Neutrophil (primary cell): ENCODE measurements around the gene ADGRG1.

Experiments used
- H3K27ac ChIP-seq: fragments of 200-600 bp; sonication (generic); 2 replicates; pipeline ENCODE4 v1.5.1; 2016; ENCODE audit warnings: mild to moderate bottlenecking, moderate library complexity
- H3K27me3 ChIP-seq: fragments of 200-600 bp; sonication (generic); 2 replicates; pipeline ENCODE4 v1.6.0; 2016; ENCODE audit warnings: mild to moderate bottlenecking
- H3K36me3 ChIP-seq: fragments of 200-600 bp; sonication (generic); 2 replicates; pipeline ENCODE4 v1.5.1; 2017
- H3K4me1 ChIP-seq, 2 experiments: fragments of 200-600 bp in 1 of 2; sonication (generic) in 1 of 2; 1 replicate in 1 of 2; 2 replicates in 1 of 2; pipeline versions ENCODE4 v1.5.1 to v1.6.1; 2013 to 2016; ENCODE audit warnings: low read depth in 1 of 2, low read length in 1 of 2, mild to moderate bottlenecking in 1 of 2, moderate library complexity in 1 of 2; ENCODE audit not compliant: control insufficient read depth in 1 of 2, insufficient read depth in 1 of 2
- H3K4me3 ChIP-seq, 2 experiments: fragments of 200-600 bp in 1 of 2; sonication (generic) in 1 of 2; 1 replicate in 1 of 2; 2 replicates in 1 of 2; pipeline ENCODE4 v1.5.1; 2013 to 2016; ENCODE audit warnings: low read depth in 1 of 2, low read length in 1 of 2, mild to moderate bottlenecking in 1 of 2, moderate library complexity in 1 of 2
- H3K9me3 ChIP-seq: fragments of 200-600 bp; sonication (generic); 2 replicates; pipeline ENCODE4 v1.5.1; 2016
- CTCF ChIP-seq: fragments of 200-600 bp; sonication (generic); IDR thresholded peaks from 2 replicates; pipeline ENCODE4 v1.5.1; 2016; ENCODE audit warnings: antibody characterized with exemption

Gene ADGRG1

DNA sequence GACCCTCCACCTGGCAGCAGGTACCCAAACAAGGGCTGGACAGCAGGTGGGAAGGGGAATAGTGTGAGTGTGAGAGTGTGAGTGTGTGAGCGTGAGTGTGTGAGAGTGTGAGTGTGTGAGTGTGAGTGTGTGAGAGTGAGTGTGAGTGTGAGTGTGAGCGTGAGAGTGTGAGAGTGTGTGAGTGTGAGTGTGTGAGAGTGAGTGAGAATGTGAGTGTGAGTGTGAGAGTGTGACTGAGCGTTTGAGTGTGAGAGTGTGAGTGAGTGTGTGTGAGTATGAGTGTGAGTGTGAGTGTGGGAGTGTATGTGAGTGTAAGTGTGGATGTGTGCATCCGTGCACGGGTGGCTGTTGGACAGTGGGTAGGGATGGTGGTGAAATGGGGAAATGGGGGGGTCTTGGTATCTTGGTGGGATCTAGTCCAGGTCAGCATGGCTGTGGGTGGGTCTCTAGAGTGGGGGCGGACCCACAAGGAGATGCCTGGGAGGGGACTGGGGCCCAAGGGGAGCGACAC is 408 bp downstream of the ADGRG1 start:
- Histone ChIP-seq H3K27ac (no peak overlapping the region), H3K4me3 (no peak overlapping the region), H3K36me3 (no peaks in the 10 kb centered on the region), H3K27me3 (peaks cover 90% of the 10 kb centered on the region), H3K9me3 (no peaks in the 10 kb centered on the region), H3K4me1 (no peaks in the 10 kb centered on the region)
- TF ChIP-seq CTCF: no peak

DNA sequence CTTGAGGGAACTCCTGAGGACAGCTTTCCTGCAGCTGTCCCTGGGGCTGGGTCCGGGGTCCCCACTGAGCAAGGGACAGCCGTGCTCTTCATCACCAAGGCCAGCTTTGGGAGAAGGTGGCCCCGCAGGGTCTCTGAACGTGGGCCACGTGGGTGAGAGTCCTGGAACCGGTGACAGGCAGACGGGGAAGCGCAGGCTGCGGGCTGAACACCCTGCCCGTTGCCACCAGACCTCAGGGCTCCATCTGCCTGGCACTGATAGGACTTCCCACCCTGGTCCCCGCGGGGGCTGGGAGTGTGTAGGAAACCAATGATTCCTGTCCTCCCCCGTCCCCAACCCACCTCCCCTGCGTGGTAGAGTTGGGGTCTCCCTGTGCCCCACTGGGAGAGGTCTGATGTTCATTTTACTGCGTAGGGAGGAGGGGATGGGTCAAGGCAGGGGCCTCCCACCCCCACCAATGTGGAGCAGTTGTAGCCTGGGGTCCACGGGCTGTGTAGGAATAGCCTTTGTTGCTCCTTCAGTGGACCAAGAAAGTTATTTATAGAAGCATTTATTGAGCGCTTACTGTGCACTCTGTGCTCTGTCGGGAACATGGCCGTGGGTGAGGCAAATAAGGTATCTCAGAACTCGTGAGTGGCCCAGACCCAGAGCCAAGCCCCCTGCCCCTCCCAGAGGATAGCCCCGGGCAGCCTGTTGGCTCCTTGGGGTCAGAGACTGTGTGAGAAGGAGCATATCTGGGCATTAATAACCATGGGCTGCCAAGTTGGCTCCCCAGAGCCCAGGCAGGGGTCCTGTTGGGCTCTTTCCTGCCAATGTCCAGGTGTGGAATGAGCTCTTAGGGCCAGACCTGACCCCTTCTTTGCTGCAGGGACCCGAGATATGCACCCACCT is 1.3 kb downstream of the ADGRG1 start:
- H3K27ac ChIP-seq: no peak overlapping the region
- H3K9me3 ChIP-seq: no peaks in the 10 kb centered on the region
- H3K4me3 ChIP-seq: no peak overlapping the region
- H3K36me3 ChIP-seq: no peaks in the 10 kb centered on the region
- H3K4me1 ChIP-seq: no peaks in the 10 kb centered on the region
- H3K27me3 ChIP-seq: peaks cover 91% of the 10 kb centered on the region
- no peak for TF ChIP-seq CTCF

- Histone ChIP-seq H3K27me3 (peaks cover 87% of the 10 kb centered on the region), H3K4me3 (no peak overlapping the region), H3K4me1 (no peaks in the 10 kb centered on the region)
Observed at GRCh38 chr16:57630407-57630797, 2.0 kb downstream of the ADGRG1 start.

GRCh38 chr16:57630931-57631845 is 2.8 kb downstream of the ADGRG1 start:
- no peak overlapping the region for H3K4me3 ChIP-seq

More at GRCh38 chr16:57630407-57630797, 2.0 kb downstream of the ADGRG1 start:
- TF ChIP-seq CTCF: no peak
- Histone ChIP-seq H3K36me3 (no peaks in the 10 kb centered on the region), H3K27ac (no peak overlapping the region), H3K9me3 (no peaks in the 10 kb centered on the region)

More at GRCh38 chr16:57630931-57631845, 2.8 kb downstream of the ADGRG1 start:
- H3K4me1 ChIP-seq: no peaks in the 10 kb centered on the region
- H3K36me3 ChIP-seq: no peaks in the 10 kb centered on the region
- peaks cover 88% of the 10 kb centered on the region for H3K27me3 ChIP-seq
- TF ChIP-seq CTCF: no peak
- H3K27ac ChIP-seq: no peak overlapping the region
- no peaks in the 10 kb centered on the region for H3K9me3 ChIP-seq
